ENCODE data around the gene EEPD1.

EEPD1 gene

DNA sequence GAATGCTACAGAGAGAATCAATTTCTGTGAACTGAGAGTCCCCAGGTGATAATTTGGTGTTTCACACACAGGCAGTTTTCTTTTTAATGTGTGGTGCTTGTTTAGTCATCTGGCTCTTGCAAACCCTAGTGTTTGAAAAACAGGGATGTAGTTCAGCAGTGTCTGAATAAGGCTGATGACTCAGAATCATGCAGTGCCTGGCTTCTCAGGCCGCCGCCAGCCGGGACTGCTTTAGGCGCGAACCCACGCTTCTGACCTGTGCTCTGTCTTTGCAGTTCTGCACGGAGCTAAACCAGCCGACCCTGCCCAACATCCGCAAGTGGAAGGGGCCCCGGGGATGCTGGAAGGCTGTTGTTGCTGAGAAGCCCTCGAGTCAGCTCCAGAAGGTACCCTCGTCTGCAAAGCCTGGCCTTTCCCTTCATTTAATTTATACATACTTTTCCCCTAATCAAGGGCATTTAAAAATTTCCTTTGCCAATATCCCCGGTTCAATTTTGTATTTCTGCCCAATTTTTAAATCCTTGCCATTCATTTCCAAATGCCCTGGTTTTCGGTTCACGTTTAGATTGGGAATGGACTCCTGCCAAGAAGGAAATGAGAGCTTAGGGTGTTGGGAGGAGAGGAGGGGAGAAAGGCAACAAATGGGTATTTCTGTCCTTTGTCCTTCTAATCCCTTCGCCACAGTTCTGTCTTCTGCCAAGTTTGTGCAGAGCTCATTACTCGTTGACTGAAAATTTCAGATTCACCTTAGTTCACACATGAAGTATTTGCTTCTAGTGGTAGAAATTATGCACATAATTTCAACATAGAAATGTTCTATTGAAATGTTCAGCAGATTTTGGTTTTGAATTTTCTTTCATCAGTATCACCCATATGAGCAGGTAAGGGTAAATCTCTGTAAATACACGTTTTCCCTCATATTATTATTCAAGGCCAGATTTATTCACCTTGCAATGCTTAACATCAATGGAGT lies 128.1 kb downstream of the EEPD1 start:
- Histone ChIP-seq H3K4ac (ENCODE audit: low read depth, low read length) (no peak overlapping the region), H3K4me2 (ENCODE audit: low read length) (peak overlapping the region; percentile 28), H3K27me3 (ENCODE audit: insufficient read depth, low read length) (no peaks in the 10 kb centered on the region), H3K36me3 (ENCODE audit: control insufficient read depth in 1 of 2, insufficient read depth in 2 of 2, low read length in 2 of 2) (no peaks in the 10 kb centered on the region), H4K91ac (ENCODE audit: low read depth, low read length) (no peak overlapping the region), H2BK12ac (ENCODE audit: low read length) (no peak overlapping the region), H3K27ac (ENCODE audit: low read depth, low read length) (peak overlapping the region; percentile 53), H3K79me1 (ENCODE audit: low read length) (peaks cover 21% of the 10 kb centered on the region), H3K9ac (ENCODE audit: low read length) (no peak overlapping the region), H3K18ac (ENCODE audit: low read length) (no peak overlapping the region), H3K79me2 (ENCODE audit: control insufficient read depth, insufficient read depth, low read length, poor library complexity) (peaks cover 2% of the 10 kb centered on the region), H2BK120ac (ENCODE audit: insufficient read depth, low read length, poor library complexity) (no peak overlapping the region), H3K4me1 (ENCODE audit: control insufficient read depth in 1 of 2, insufficient read depth in 2 of 2, low read length in 2 of 2) (peaks cover 29 to 47% of the 10 kb centered on the region in 2 experiments), H4K8ac (ENCODE audit: low read depth, low read length) (no peak overlapping the region), H2BK5ac (ENCODE audit: low read depth, low read length, poor library complexity) (peak overlapping the region; percentile 4), H3K14ac (ENCODE audit: low read length) (no peak overlapping the region), H4K12ac (ENCODE audit: low read depth, low read length) (no peak overlapping the region), H3K23ac (ENCODE audit: low read length) (no peak overlapping the region), H2AK5ac (ENCODE audit: low read length) (no peak overlapping the region), H2AFZ (ENCODE audit: insufficient read depth, low read length, poor library complexity) (no peak overlapping the region), H3K9me3 (ENCODE audit: insufficient read depth, low read depth, low read length) (no peaks in the 10 kb centered on the region), H3K4me3 (ENCODE audit: low read depth, low read length) (no peak overlapping the region)
- WGBS (ENCODE audit: extremely low coverage, insufficient coverage, insufficient read length) = no CpG with 5 or more reads among the region's 18 CpGs
- peak; percentile 41 to 43 for DNase-seq

DNA sequence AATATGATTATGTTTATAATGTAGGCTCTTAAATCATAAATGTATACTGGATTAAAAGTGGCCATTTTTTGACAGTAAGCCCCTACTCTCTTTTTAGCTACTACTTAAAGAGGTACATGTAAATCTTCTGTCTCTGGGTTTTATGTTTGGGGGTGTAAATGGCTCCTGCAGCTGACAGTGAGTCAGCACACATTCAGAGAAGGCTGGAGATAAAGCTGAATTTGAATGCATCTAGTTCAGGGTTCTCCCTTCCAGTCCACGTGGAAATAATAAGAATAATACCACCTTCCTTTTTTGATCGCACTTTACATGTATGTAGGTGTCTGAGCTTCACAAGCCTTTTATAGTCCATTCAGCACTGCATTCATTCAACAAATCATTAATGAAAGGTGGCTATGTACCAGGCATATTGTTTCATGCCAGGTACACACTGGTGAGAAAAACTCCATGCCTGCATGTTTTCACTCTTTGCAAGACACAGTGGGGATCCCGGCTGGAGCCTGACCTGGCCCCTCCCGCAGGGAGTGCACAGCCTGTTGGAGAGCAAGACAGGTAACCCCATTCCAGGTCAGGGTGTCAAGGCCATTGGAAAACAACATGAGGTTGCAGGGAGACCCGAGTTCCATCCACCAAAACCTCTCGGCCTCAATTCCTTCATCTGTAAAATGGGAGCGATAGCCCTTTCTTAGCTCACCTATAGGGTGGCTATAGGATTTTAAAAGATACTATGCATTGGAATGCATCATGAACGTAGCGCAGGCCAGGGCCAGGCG lies 129.1 kb downstream of the EEPD1 start:
- H3K9ac ChIP-seq (ENCODE audit: low read length) = no peak overlapping the region
- no peak overlapping the region for H3K4me2 ChIP-seq (ENCODE audit: low read length)
- no peak overlapping the region for H2BK120ac ChIP-seq (ENCODE audit: insufficient read depth, low read length, poor library complexity)
- no peaks in the 10 kb centered on the region for H3K9me3 ChIP-seq (ENCODE audit: insufficient read depth, low read depth, low read length)
- H3K4me1 ChIP-seq (ENCODE audit: control insufficient read depth in 1 of 2, insufficient read depth in 2 of 2, low read length in 2 of 2) = peaks cover 29 to 45% of the 10 kb centered on the region in 2 experiments
- no peak overlapping the region for H3K23ac ChIP-seq (ENCODE audit: low read length)
- H3K4me3 ChIP-seq (ENCODE audit: low read depth, low read length) = no peak overlapping the region
- H3K27me3 ChIP-seq (ENCODE audit: insufficient read depth, low read length) = no peaks in the 10 kb centered on the region
- no peak for DNase-seq
- H2AFZ ChIP-seq (ENCODE audit: insufficient read depth, low read length, poor library complexity) = no peak overlapping the region
- H2BK5ac ChIP-seq (ENCODE audit: low read depth, low read length, poor library complexity) = no peak overlapping the region
- H3K79me1 ChIP-seq (ENCODE audit: low read length) = peaks cover 19% of the 10 kb centered on the region
- H3K27ac ChIP-seq (ENCODE audit: low read depth, low read length) = no peak overlapping the region
- no peak overlapping the region for H3K4ac ChIP-seq (ENCODE audit: low read depth, low read length)
- no peaks in the 10 kb centered on the region for H3K36me3 ChIP-seq (ENCODE audit: control insufficient read depth in 1 of 2, insufficient read depth in 2 of 2, low read length in 2 of 2)
- H4K91ac ChIP-seq (ENCODE audit: low read depth, low read length) = no peak overlapping the region
- H2AK5ac ChIP-seq (ENCODE audit: low read length) = no peak overlapping the region
- no peak overlapping the region for H3K14ac ChIP-seq (ENCODE audit: low read length)
- H4K8ac ChIP-seq (ENCODE audit: low read depth, low read length) = no peak overlapping the region
- no CpG with 5 or more reads among the region's 10 CpGs for WGBS (ENCODE audit: extremely low coverage, insufficient coverage, insufficient read length)
- H2BK12ac ChIP-seq (ENCODE audit: low read length) = peak overlapping the region; percentile 50
- H3K79me2 ChIP-seq (ENCODE audit: control insufficient read depth, insufficient read depth, low read length, poor library complexity) = peaks cover 2% of the 10 kb centered on the region
- no peak overlapping the region for H3K18ac ChIP-seq (ENCODE audit: low read length)
- H4K12ac ChIP-seq (ENCODE audit: low read depth, low read length) = no peak overlapping the region

DNA sequence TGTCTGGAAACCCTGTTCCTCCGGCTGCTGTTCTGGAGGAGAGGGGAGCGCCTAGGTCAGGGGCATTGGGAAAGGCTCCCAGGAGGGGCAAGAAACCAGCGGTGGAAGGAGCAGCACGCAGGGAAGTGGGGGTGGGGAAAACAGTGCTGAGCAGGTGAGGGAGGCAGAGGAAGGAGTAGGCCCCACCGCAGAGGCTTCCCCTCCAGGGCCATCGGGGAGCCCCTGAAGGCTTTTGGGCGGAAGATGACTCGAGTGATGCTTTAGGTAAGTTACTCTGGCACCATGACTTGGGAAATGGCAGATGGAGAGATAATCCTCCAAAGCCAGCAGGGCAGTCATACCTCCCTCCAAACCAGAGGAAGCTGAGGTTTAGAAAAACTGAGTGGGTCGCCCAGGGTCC lies 130.1 kb downstream of the EEPD1 start:
- Histone ChIP-seq H4K91ac (ENCODE audit: low read depth, low read length) (peak overlapping the region; percentile 30), H4K8ac (ENCODE audit: low read depth, low read length) (no peak overlapping the region), H3K79me1 (ENCODE audit: low read length) (peaks cover 15% of the 10 kb centered on the region), H3K4me3 (ENCODE audit: low read depth, low read length) (no peak overlapping the region), H3K14ac (ENCODE audit: low read length) (peak overlapping the region; percentile 38), H4K12ac (ENCODE audit: low read depth, low read length) (no peak overlapping the region), H3K9ac (ENCODE audit: low read length) (no peak overlapping the region), H3K27ac (ENCODE audit: low read depth, low read length) (no peak overlapping the region), H2BK120ac (ENCODE audit: insufficient read depth, low read length, poor library complexity) (peak overlapping the region; percentile 4), H3K4ac (ENCODE audit: low read depth, low read length) (no peak overlapping the region), H2AFZ (ENCODE audit: insufficient read depth, low read length, poor library complexity) (no peak overlapping the region), H3K9me3 (ENCODE audit: insufficient read depth, low read depth, low read length) (no peaks in the 10 kb centered on the region), H3K27me3 (ENCODE audit: insufficient read depth, low read length) (no peaks in the 10 kb centered on the region), H3K4me2 (ENCODE audit: low read length) (no peak overlapping the region), H2AK5ac (ENCODE audit: low read length) (no peak overlapping the region), H3K23ac (ENCODE audit: low read length) (no peak overlapping the region), H3K18ac (ENCODE audit: low read length) (peak overlapping the region; percentile 47), H2BK12ac (ENCODE audit: low read length) (peak overlapping the region; percentile 38), H3K36me3 (ENCODE audit: control insufficient read depth in 1 of 2, insufficient read depth in 2 of 2, low read length in 2 of 2) (no peaks in the 10 kb centered on the region), H3K4me1 (ENCODE audit: control insufficient read depth in 1 of 2, insufficient read depth in 2 of 2, low read length in 2 of 2) (peaks cover 31 to 45% of the 10 kb centered on the region in 2 experiments), H2BK5ac (ENCODE audit: low read depth, low read length, poor library complexity) (no peak overlapping the region), H3K79me2 (ENCODE audit: control insufficient read depth, insufficient read depth, low read length, poor library complexity) (peaks cover 2% of the 10 kb centered on the region)
- WGBS (ENCODE audit: extremely low coverage, insufficient coverage, insufficient read length) = no CpG with 5 or more reads among the region's 9 CpGs
- DNase-seq = no peak

DNA sequence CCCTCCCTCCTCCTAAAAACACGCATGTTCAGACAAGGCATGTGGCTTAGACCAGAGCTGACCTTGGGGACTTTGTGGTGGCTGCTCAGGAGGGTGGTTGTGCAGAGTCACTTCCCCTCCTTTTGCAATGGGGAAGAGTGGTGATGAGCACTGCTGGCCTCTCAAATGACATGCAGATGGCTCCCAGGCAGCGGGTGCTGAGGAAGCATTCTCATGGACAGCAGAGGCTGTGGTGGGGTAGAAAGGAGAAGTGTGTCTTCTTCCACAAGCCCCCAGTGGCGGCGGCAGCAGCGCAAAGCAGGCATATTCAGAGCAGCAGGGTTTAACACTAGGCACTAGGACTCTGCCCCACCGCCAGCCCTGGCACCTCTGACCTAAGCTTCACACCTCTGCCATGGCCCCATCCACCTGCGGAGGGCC lies 130.7 kb downstream of the EEPD1 start:
- H4K8ac ChIP-seq (ENCODE audit: low read depth, low read length) = no peak overlapping the region
- no peak overlapping the region for H2AK5ac ChIP-seq (ENCODE audit: low read length)
- no peak overlapping the region for H3K4ac ChIP-seq (ENCODE audit: low read depth, low read length)

More for the DNA sequence above, 130.7 kb downstream of the EEPD1 start:
- no peak overlapping the region for H3K14ac ChIP-seq (ENCODE audit: low read length)
- peak; percentile 30 to 41 for DNase-seq
- no peaks in the 10 kb centered on the region for H3K27me3 ChIP-seq (ENCODE audit: insufficient read depth, low read length)
- no peak overlapping the region for H2BK120ac ChIP-seq (ENCODE audit: insufficient read depth, low read length, poor library complexity)
- no CpG with 5 or more reads among the region's 7 CpGs for WGBS (ENCODE audit: extremely low coverage, insufficient coverage, insufficient read length)
- H2AFZ ChIP-seq (ENCODE audit: insufficient read depth, low read length, poor library complexity) = no peak overlapping the region
- H4K12ac ChIP-seq (ENCODE audit: low read depth, low read length) = no peak overlapping the region
- H4K91ac ChIP-seq (ENCODE audit: low read depth, low read length) = no peak overlapping the region
- H3K4me2 ChIP-seq (ENCODE audit: low read length) = no peak overlapping the region
- H3K79me1 ChIP-seq (ENCODE audit: low read length) = peaks cover 12% of the 10 kb centered on the region
- no peak overlapping the region for H2BK5ac ChIP-seq (ENCODE audit: low read depth, low read length, poor library complexity)
- no peak overlapping the region for H3K23ac ChIP-seq (ENCODE audit: low read length)
- H3K9ac ChIP-seq (ENCODE audit: low read length) = no peak overlapping the region
- H3K4me3 ChIP-seq (ENCODE audit: low read depth, low read length) = no peak overlapping the region
- no peak overlapping the region for H3K18ac ChIP-seq (ENCODE audit: low read length)
- H2BK12ac ChIP-seq (ENCODE audit: low read length) = no peak overlapping the region
- no peaks in the 10 kb centered on the region for H3K36me3 ChIP-seq (ENCODE audit: control insufficient read depth in 1 of 2, insufficient read depth in 2 of 2, low read length in 2 of 2)
- no peaks in the 10 kb centered on the region for H3K9me3 ChIP-seq (ENCODE audit: insufficient read depth, low read depth, low read length)
- H3K4me1 ChIP-seq (ENCODE audit: control insufficient read depth in 1 of 2, insufficient read depth in 2 of 2, low read length in 2 of 2) = peaks cover 26 to 40% of the 10 kb centered on the region in 2 experiments
- no peak overlapping the region for H3K27ac ChIP-seq (ENCODE audit: low read depth, low read length)
- peaks cover 2% of the 10 kb centered on the region for H3K79me2 ChIP-seq (ENCODE audit: control insufficient read depth, insufficient read depth, low read length, poor library complexity)

Measured in trophoblast cell (in vitro differentiated cells and primary cell).